Activated T-cell treated with anti-CD3 and anti-CD28 coated beads, Interleukin-2, amount 50 U/mL, for 48 hours (primary cell): ENCODE data around the gene ZBTB49.
"Not testable (repeated sequence)": the region's sequence is repeated elsewhere in the genome, so short reads cannot be mapped to it uniquely, and the experiment has no call there.

Experiments
- DNase-seq, 2 experiments: peaks; one replicate each; pipeline ENCODE4 v3.0.0-alpha.2; 2020

The ZBTB49 gene, protein sequence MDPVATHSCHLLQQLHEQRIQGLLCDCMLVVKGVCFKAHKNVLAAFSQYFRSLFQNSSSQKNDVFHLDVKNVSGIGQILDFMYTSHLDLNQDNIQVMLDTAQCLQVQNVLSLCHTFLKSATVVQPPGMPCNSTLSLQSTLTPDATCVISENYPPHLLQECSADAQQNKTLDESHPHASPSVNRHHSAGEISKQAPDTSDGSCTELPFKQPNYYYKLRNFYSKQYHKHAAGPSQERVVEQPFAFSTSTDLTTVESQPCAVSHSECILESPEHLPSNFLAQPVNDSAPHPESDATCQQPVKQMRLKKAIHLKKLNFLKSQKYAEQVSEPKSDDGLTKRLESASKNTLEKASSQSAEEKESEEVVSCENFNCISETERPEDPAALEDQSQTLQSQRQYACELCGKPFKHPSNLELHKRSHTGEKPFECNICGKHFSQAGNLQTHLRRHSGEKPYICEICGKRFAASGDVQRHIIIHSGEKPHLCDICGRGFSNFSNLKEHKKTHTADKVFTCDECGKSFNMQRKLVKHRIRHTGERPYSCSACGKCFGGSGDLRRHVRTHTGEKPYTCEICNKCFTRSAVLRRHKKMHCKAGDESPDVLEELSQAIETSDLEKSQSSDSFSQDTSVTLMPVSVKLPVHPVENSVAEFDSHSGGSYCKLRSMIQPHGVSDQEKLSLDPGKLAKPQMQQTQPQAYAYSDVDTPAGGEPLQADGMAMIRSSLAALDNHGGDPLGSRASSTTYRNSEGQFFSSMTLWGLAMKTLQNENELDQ

GRCh38 chr4:4289941-4290850 lies at the start of gene ZBTB49, which contains the start of gene LYAR:
Gene ZBTB49, plus strand, starts transcription at chr4:4290251. Its CDS starts 9,695 bp downstream, at chr4:4299946.
Gene LYAR, minus strand, starts transcription at chr4:4290154. Its CDS starts 6,412 bp downstream, at chr4:4283742.
- DNase-seq, result peak; percentile 98

- DNase-seq, result no peak
These were observed 44.9 kb upstream of the ZBTB49 start for GRCh38 chr4:4245172-4245571.

- DNase-seq, result no peak
These were observed 42.4 kb upstream of the ZBTB49 start for GRCh38 chr4:4247696-4248028.

GRCh38 chr4:4248029-4248884 lies 41.8 kb upstream of the ZBTB49 start, which contains the start of gene TMEM128:
Gene TMEM128, minus strand, starts transcription at chr4:4248223. Its CDS starts 21 bp downstream, at chr4:4248202.
- DNase-seq, result peak; percentile 93 to 94

- DNase-seq, result no peak
These were observed 41.2 kb upstream of the ZBTB49 start for GRCh38 chr4:4248885-4249203.

DNA sequence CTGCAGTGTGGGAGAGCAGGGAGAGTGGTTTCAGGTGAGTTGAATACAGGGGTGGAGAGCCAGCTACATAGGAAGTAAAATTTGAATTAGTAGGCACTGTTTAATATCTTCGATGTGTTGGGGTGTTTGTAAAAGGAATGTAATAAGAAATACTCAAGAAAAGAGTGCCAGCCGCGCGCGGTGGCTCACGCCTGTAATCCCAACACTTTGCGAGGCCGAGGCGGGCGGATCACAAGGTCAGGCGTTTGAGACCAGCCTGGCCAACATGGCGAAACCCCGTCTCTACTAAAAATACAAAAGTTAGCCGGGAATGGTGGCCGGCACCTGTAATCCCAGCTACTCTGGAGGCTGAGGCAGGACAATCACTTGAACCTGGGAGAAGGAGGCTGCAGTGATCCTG lies 40.7 kb upstream of the ZBTB49 start:
- not testable (repeated sequence) for DNase-seq

- DNase-seq, result no peak
These were observed 40.2 kb upstream of the ZBTB49 start for GRCh38 chr4:4249866-4250265.

DNA sequence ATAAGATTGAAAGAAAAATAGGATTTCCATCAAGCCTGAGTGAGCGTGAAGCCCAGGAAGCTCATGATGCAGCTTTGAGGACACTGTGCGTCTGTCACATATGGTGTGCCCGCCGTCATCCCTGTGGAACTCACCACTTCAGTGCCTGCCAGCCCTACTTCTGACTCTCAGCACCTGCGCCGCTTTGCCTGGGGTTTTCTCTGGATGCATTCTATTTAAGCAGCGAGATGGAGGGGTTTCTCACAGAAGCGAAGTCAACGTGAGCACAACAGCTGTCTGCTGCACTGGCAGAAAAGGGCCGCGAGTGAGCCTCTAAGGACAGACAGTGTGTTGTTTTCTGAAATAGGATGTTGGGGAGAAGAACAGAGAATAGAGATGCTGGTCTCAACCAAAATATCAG lies 35.9 kb upstream of the ZBTB49 start:
- DNase-seq, result no peak

GRCh38 chr4:4254666-4255065 lies 35.4 kb upstream of the ZBTB49 start:
- DNase-seq, result no peak

- no peak for DNase-seq
These were observed 33.3 kb upstream of the ZBTB49 start for GRCh38 chr4:4256799-4257198.

DNA sequence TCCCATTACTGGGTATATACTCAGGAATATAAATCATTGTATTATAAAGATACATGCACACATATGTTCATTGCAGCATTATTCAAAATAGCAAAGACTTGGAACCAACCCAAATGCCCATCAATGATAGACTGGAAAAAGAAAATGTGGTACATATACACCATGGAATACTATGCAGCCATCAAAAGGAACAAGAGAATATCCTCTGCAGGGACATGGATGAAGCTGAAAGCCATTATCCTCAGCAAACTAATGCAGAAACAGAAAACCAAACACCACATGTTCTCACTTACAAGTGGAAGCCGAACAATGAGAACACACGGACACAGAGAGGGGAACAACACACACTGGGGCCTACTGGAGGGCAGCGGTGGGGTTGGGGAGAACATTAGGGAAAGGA lies 32.3 kb upstream of the ZBTB49 start:
- DNase-seq, result not testable (repeated sequence)

- DNase-seq, result no peak
These were observed 30.5 kb upstream of the ZBTB49 start for GRCh38 chr4:4259484-4260100.

DNA sequence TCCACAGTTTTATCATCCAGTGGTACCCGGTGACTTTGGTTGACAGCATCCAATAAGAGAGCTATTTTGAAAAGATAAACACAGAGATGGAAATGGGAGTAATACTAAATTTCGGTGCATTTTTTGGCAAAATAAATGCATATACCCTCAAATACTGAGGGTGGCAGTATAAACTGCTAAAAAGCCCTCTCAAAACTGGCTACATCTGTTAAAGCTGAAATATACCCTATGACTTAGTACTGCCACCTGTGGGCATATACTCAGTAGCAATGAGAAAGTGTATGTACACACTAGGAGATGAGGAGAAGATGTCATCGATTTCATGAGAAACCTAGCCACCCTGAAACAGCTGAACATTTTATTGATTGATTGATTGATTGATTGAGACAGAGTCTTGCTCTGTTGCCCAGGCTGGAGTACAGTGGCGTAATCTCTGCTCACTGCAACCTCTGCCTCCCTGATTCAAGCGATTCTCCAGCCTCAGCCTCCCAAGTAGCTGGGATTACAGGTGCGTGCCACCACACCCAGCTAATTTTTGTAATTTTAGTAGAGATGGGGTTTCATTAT lies 29.8 kb upstream of the ZBTB49 start:
- no peak for DNase-seq

GRCh38 chr4:4267981-4268380 lies 22.1 kb upstream of the ZBTB49 start:
- no peak for DNase-seq

- no peak for DNase-seq
These were observed 21.3 kb upstream of the ZBTB49 start for GRCh38 chr4:4268776-4269175.

DNA sequence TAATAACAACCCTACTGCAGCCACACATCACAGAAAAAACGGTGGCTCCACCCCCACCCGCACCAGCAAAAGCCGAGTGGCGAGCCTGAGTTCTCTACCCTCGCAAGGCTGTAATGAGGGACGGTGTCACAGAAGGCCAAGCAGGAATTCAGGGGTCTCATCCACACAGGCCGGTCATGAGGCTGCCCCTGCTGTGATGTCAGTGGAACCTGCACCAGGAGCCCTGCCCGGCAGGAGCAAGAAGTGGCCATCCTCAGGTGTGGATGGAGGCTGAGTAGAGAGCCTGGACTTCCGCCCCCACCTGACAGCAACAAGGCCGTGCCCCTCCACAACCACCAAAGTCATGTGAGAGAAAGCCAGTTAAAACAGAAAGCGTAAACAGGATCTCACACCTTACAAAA lies 20.7 kb upstream of the ZBTB49 start:
- no peak for DNase-seq

GRCh38 chr4:4269856-4270255 lies 20.2 kb upstream of the ZBTB49 start:
- no peak for DNase-seq

DNA sequence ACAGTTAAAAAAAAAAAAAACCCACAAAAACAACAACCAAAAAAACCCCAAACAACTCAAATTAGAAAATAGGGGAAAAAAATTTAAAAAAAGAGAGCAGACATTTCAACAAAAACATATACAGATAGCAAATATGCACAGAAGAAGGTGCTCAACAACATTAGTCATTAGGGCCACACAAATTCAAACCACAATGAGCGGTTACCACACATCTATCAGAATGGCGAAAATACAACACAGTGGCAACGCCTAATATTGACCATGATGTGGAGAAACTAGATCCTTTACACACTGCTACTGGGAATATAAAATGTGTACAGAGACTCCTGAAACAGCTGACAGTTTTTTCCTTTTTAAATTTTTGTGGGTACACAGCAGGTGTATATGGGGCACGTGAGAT lies 19.5 kb upstream of the ZBTB49 start:
- no peak for DNase-seq

DNA sequence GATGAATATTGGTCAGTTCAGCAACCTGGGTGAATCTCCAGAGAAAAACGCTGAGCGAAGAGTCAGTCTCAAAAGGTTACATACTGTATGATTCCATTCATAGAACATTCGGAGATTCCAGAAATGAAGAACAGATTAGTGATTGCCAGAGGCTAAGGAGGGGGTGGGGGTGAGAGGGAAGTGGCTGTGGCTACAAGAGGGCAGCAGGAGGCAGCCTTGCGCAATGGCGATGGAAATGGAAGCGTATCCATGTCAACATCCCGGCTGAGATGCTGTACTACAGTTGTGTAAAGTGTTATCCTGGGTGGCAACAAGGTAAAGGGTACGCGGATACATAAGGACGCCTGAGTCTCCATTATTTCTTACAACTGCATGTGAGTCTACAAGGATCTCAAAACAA lies 18.1 kb upstream of the ZBTB49 start:
- DNase-seq, result no peak

GRCh38 chr4:4274226-4274625 lies 15.8 kb upstream of the ZBTB49 start:
- DNase-seq, result no peak

DNA sequence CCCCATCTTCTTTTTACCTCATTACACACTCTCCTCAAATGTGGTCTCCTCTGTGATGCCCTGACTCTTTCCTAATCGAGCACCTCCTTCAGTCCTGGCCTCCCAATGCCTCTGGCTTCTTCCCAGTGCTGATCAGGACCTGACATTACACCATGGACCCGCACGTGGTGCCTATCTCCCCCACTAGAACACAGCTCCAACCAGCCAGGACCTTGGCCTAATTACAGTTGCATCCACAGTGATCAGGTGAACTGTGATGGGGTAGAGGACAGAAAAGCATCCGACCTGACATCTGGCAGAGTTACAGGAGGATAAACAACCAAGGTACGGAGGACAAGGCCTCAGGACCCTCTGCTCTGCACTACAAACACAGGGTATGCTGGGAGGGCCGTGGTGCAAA lies 12.5 kb upstream of the ZBTB49 start:
- DNase-seq, result no peak
